PC-3 (cell line): ENCODE results near the gene RALB. TPM values are rescaled to one million over a fixed set of nuclear protein-coding genes. Genes with fewer than 3 reads are reported as not detected.
"Not testable (repeated sequence)": the region's sequence is repeated elsewhere in the genome, so short reads cannot be mapped to it uniquely, and the experiment has no call there.

Experiments used
- ATAC-seq: fragments of 200-7000 bp; cut with Tn5 transposase; 2 replicates; pipeline ENCODE4 v1.9.1; 2020; ENCODE audit warnings: mild to moderate bottlenecking, moderate library complexity
- BruUV-seq: library from RNA; stranded (reverse); fragments of 400-500 nt; replicated peaks from 2 replicates; lab custom pipeline; 2021; lab: Mats Ljungman, UMichigan
- CTCF ChIA-PET: fragments of 300-600 bp; sonication (Branson Sonifier 250); formaldehyde crosslinking; loops from one replicate; lab custom pipeline; 2022; ENCODE audit warnings: antibody characterized with exemption; lab: Charles Lee
- POLR2A ChIA-PET: fragments of 300-600 bp; sonication (Branson Sonifier 250); formaldehyde crosslinking; loops from one replicate; lab custom pipeline; 2022; ENCODE audit warnings: antibody characterized with exemption; ENCODE audit not compliant: unreplicated experiment; lab: Charles Lee
- DNase-seq: peaks from one replicate; pipeline ENCODE4 v3.0.0-alpha.2; 2015
- H2AFZ ChIP-seq: fragments of 300-600 bp; sonication (generic); 2 replicates; pipeline ENCODE4 v1.6.0; 2016; ENCODE audit warnings: antibody characterized with exemption, low read length
- H3F3A ChIP-seq: fragments of 300-600 bp; sonication (generic); one replicate; pipeline ENCODE4 v1.6.0; 2017; ENCODE audit warnings: antibody characterized with exemption, low read length, control low read depth, mild to moderate bottlenecking; ENCODE audit not compliant: unreplicated experiment
- H3K27ac ChIP-seq: fragments of 300-600 bp; sonication (generic); 2 replicates; pipeline ENCODE4 v1.5.1; 2016; ENCODE audit warnings: mild to moderate bottlenecking, low read length
- H3K27me3 ChIP-seq: fragments of 300-600 bp; sonication (generic); 2 replicates; pipeline ENCODE4 v1.6.1; 2016; ENCODE audit warnings: low read length, mixed read lengths
- H3K36me3 ChIP-seq: fragments of 300-600 bp; sonication (generic); 2 replicates; pipeline ENCODE4 v1.6.1; 2016; ENCODE audit warnings: low read depth, mixed run types, low read length, mixed read lengths
- H3K4me1 ChIP-seq: fragments of 300-600 bp; sonication (generic); 2 replicates; pipeline ENCODE4 v1.5.1; 2016; ENCODE audit warnings: low read length; ENCODE audit not compliant: insufficient read depth
- H3K4me2 ChIP-seq: fragments of 300-600 bp; sonication (generic); 2 replicates; pipeline ENCODE4 v1.6.0; 2016; ENCODE audit warnings: low read length
- H3K4me3 ChIP-seq: fragments of 300-600 bp; sonication (generic); 2 replicates; pipeline ENCODE4 v1.5.1; 2016; ENCODE audit warnings: mild to moderate bottlenecking, low read length, mixed read lengths
- H3K79me2 ChIP-seq: fragments of 300-600 bp; sonication (generic); 2 replicates; pipeline ENCODE4 v1.6.1; 2017; ENCODE audit warnings: low read length, mixed read lengths
- H3K9ac ChIP-seq: fragments of 300-600 bp; sonication (generic); 2 replicates; pipeline ENCODE4 v1.6.0; 2016; ENCODE audit warnings: mild to moderate bottlenecking, low read length
- H3K9me2 ChIP-seq: fragments of 300-600 bp; sonication (generic); replicated peaks from 2 replicates; pipeline ENCODE4 v1.6.1; 2016; ENCODE audit warnings: mixed run types, low read length, mixed read lengths
- H3K9me3 ChIP-seq: fragments of 300-600 bp; sonication (generic); 2 replicates; pipeline ENCODE4 v1.6.1; 2016; ENCODE audit warnings: low read length, mixed read lengths
- H4K20me1 ChIP-seq: fragments of 300-600 bp; sonication (generic); 2 replicates; pipeline ENCODE4 v1.6.1; 2016; ENCODE audit warnings: low read length, mixed read lengths
- EZH2 ChIP-seq: fragments of 300-600 bp; sonication (generic); IDR thresholded peaks from one replicate; pipeline ENCODE4 v1.6.1; 2017; ENCODE audit warnings: antibody characterized with exemption, mild to moderate bottlenecking, low read length; ENCODE audit not compliant: unreplicated experiment
- EZH2phosphoT487 ChIP-seq: fragments of 300-600 bp; sonication (generic); IDR thresholded peaks from 2 replicates; pipeline ENCODE4 v1.6.1; 2018; ENCODE audit warnings: mild to moderate bottlenecking, antibody characterized with exemption, low read length, borderline replicate concordance
- intact Hi-C: fragments of 100-400 bp; cut with micrococcal nuclease; formaldehyde crosslinking; loops from 2 replicates; pipeline ENCODE4 v1.9.0; 2023
- total RNA-seq: library from RNA; depleted of rRNA; stranded (reverse); fragments of >200 nt; gene quantifications from 2 replicates; pipeline ENCODE4 v1.2.3, GENCODE V29; 2014
- TF ChIP-seq, protein P1 (sequence below): fragments of 300-600 bp; sonication (generic); conservative IDR thresholded peaks from 2 replicates; pipeline ENCODE4 v1.5.1; 2017; ENCODE audit warnings: antibody characterized with exemption, low read depth, mild to moderate bottlenecking, low read length

Gene RALB
- total RNA-seq, 1 experiment from 2014 or later: 57.9 TPM

DNA sequence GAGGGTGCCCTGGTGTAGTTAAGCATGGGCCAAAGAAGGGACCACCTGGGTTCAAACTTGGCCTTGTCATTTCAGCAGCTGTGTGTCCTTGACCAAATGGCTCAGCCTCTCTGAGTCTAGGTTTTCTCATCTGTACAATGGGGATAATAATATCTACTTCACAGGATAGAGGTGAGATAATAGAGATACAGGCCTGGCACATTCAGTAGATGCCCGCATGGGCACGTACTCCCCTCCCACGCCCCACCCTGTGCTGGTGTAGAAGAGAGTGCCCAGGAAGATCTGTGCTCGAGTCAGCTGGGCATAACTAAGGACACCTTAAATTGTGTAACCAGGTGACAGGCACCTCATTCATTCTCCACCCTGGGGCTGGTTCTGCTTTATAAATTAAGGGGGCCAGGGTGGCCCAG lies 21.1 kb upstream of the RALB start:
- Histone ChIP-seq H3K36me3 (no peaks in the 10 kb centered on the region), H3K79me2 (no peaks in the 10 kb centered on the region), H3K9ac (0 out of 2 replicates have a peak overlapping the region, but pooled peaks have one; percentile 3), H3F3A (no peaks in the 10 kb centered on the region), H3K4me2 (peak overlapping the region; percentile 83), H3K27me3 (no peaks in the 10 kb centered on the region), H2AFZ (peak overlapping the region; percentile 86), H3K27ac (peak overlapping the region; percentile 32; the same call in 1 of the 2 replicates), H3K4me3 (peak overlapping the region; percentile 65; the same call in 1 of the 2 replicates), H3K4me1 (peaks cover 47% of the 10 kb centered on the region), H4K20me1 (no peaks in the 10 kb centered on the region), H3K9me3 (no peaks in the 10 kb centered on the region), H3K9me2 (no peaks in the 10 kb centered on the region)
- intact Hi-C loops: no loop called here
- ChIA-PET POLR2A (no interaction called here), CTCF (interaction anchor here (0.8 kb wide), 1 partner anchor 18 kb away, joined by 5 read pairs; no protein-coding TSS in a partner anchor)
- no TSS peak for BruUV-seq
- ATAC-seq (no peak), DNase-seq (no peak)
- TF ChIP-seq EZH2: no peak
- TF ChIP-seq EZH2phosphoT487: no peak
- TF ChIP-seq, protein P1, sequence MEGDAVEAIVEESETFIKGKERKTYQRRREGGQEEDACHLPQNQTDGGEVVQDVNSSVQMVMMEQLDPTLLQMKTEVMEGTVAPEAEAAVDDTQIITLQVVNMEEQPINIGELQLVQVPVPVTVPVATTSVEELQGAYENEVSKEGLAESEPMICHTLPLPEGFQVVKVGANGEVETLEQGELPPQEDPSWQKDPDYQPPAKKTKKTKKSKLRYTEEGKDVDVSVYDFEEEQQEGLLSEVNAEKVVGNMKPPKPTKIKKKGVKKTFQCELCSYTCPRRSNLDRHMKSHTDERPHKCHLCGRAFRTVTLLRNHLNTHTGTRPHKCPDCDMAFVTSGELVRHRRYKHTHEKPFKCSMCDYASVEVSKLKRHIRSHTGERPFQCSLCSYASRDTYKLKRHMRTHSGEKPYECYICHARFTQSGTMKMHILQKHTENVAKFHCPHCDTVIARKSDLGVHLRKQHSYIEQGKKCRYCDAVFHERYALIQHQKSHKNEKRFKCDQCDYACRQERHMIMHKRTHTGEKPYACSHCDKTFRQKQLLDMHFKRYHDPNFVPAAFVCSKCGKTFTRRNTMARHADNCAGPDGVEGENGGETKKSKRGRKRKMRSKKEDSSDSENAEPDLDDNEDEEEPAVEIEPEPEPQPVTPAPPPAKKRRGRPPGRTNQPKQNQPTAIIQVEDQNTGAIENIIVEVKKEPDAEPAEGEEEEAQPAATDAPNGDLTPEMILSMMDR: no peak

GRCh38 chr2:120231974-120232635 lies 20.5 kb upstream of the RALB start:
- H3K9ac ChIP-seq: peak overlapping the region; percentile 59
- TF ChIP-seq, protein P1: no peak
- TF ChIP-seq EZH2 (no peak), EZH2phosphoT487 (no peak)
- H3K9me2 ChIP-seq: no peaks in the 10 kb centered on the region
- no peaks in the 10 kb centered on the region for H3K9me3 ChIP-seq
- no peaks in the 10 kb centered on the region for H3K27me3 ChIP-seq
- peak overlapping the region; percentile 16 for H3K27ac ChIP-seq
- H3K36me3 ChIP-seq: no peaks in the 10 kb centered on the region
- DNase-seq (peak; percentile 22), ATAC-seq (peak; percentile 25)
- H4K20me1 ChIP-seq: no peaks in the 10 kb centered on the region
- BruUV-seq: TSS peak; percentile 27
- no peaks in the 10 kb centered on the region for H3K79me2 ChIP-seq
- H2AFZ ChIP-seq: peak overlapping the region; percentile 86
- CTCF ChIA-PET: interaction anchor here (1.0 to 1.6 kb wide), 2 partner anchors 20 to 81 kb away, joined by 3 to 4 read pairs; no protein-coding TSS in a partner anchor
- POLR2A ChIA-PET: no interaction called here
- H3K4me3 ChIP-seq: peak overlapping the region; percentile 65
- H3K4me1 ChIP-seq: peaks cover 50% of the 10 kb centered on the region
- intact Hi-C loops: no loop called here
- H3K4me2 ChIP-seq: peak overlapping the region; percentile 83
- no peaks in the 10 kb centered on the region for H3F3A ChIP-seq

- Histone ChIP-seq H3K4me3 (no peak overlapping the region), H3K9me2 (no peaks in the 10 kb centered on the region), H3K27me3 (no peaks in the 10 kb centered on the region), H3K9me3 (no peaks in the 10 kb centered on the region), H3K4me2 (no peak overlapping the region), H3K36me3 (no peaks in the 10 kb centered on the region), H3K79me2 (no peaks in the 10 kb centered on the region), H4K20me1 (no peaks in the 10 kb centered on the region), H3F3A (peaks cover 6% of the 10 kb centered on the region), H3K4me1 (peaks cover 56% of the 10 kb centered on the region), H3K27ac (no peak overlapping the region), H3K9ac (no peak overlapping the region), H2AFZ (no peak overlapping the region)
- no peak for ATAC-seq
- ChIA-PET POLR2A (interaction anchor here (0.9 kb wide), 1 partner anchor 10 kb away, joined by 3 read pairs; the partner anchor contains the start of gene TMEM185B), CTCF (interaction anchor here (0.6 to 1.6 kb wide), 2 partner anchors 46 to 80 kb away, joined by 4 to 6 read pairs; no protein-coding TSS in a partner anchor)
- intact Hi-C loops: no loop called here
- BruUV-seq: no TSS peak
- no peak for TF ChIP-seq EZH2
- no peak for TF ChIP-seq EZH2phosphoT487
- TF ChIP-seq, protein P1: no peak
- DNase-seq: no peak
Measured at GRCh38 chr2:120233292-120233691, 19.4 kb upstream of the RALB start.

DNA sequence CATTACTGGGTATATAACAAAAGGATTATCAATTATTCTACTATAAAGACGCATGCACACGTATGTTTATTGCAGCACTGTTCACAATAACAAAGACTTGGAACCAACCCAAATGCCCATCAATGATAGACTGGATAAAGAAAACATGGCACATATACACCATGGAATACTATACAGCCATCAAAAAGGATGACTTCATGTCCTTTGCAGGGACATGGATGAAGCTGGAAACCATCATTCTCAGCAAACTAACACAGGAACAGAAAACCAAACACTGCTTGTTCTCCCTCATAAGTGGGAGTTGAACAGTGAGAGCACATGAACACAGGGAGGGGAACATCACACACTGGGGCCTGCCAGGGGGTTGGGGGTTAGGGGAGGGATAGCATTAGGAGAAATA lies 17.5 kb upstream of the RALB start:
- BruUV-seq, H3K9me3 ChIP-seq, H3K4me3 ChIP-seq, H3K27ac ChIP-seq, H3K4me2 ChIP-seq, POLR2A ChIA-PET, H3K9ac ChIP-seq, intact Hi-C loops, H2AFZ ChIP-seq, DNase-seq, H3K79me2 ChIP-seq, H3K9me2 ChIP-seq, CTCF ChIA-PET, H3K27me3 ChIP-seq, ATAC-seq, H3K36me3 ChIP-seq, H3F3A ChIP-seq, H4K20me1 ChIP-seq: not testable (repeated sequence)
- peaks cover 57% of the 10 kb centered on the region for H3K4me1 ChIP-seq
